Fibroblast of gingiva (primary cell): ENCODE results near the gene RSPO1.

ENCODE experiments used
- DNase-seq: peaks from one replicate; pipeline ENCODE4 v3.0.0-alpha.2; 2011; ENCODE audit warnings: low read depth

The RSPO1 gene

DNA sequence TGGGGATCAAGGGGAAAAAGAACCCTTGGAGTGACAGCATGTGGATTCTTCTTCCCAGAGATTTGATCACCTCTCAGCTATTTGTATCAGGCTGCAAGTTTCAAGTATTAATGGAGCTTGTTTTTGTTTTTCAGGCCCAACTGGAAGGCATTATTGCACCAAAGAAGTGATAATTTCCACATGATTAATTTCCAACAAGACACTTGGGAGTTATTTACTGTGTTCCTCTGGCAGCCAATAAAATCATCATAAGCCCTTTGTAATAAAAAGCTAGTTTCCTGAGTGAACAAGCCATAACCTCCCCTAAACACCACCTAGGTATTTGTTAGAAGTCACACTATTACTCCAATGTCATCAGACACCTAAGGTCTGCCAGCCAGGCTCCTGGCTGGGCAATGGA is 69.8 kb downstream of the RSPO1 start:
- DNase-seq, result no peak

DNA sequence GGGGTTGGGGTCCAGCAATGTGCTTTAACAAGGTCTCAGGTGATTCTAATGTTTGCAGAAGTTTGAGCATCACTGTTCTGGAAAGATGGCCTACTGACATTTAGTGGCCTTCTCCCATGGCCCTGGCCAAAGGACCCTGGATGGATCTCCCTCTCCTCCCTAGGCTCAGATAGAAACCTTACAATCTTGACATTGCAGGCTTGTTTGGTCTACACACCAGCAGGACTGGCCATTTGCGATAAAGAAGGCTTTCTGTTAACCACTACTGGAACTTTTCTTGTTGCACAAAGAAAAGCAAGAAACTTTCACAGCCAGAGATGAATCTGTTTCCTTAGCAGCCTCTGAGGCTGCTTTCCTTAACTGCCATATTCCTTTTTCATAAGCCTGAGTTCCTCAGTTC is 71.7 kb downstream of the RSPO1 start:
- DNase-seq, result no peak
